ENCODE data around the gene TCAP.

Gene TCAP

GRCh38 chr17:39671651-39672521 is 6.7 kb downstream of the TCAP start:
- TF ChIP-seq CTCF (IDR thresholded peaks at IDR 0.05; ENCODE audit: borderline replicate concordance, control extremely low read depth, extremely low read depth, insufficient read depth, missing control alignments) = peak; percentile 35
- in situ Hi-C loops (cut with MboI; ENCODE audit: low sequenced_read_pairs, unreplicated experiment) = no loop called here
- no peak for DNase-seq (ENCODE audit: low spot score)

- no peak for DNase-seq (ENCODE audit: low spot score)
- in situ Hi-C loops (cut with MboI; ENCODE audit: low sequenced_read_pairs, unreplicated experiment) = no loop called here
- no peak for TF ChIP-seq CTCF (IDR thresholded peaks at IDR 0.05; ENCODE audit: borderline replicate concordance, control extremely low read depth, extremely low read depth, insufficient read depth, missing control alignments)
Observed at GRCh38 chr17:39672522-39673334, 7.6 kb downstream of the TCAP start.

- TF ChIP-seq CTCF (IDR thresholded peaks at IDR 0.05; ENCODE audit: borderline replicate concordance, control extremely low read depth, extremely low read depth, insufficient read depth, missing control alignments) = no peak
- no peak for DNase-seq (ENCODE audit: low spot score)
- in situ Hi-C loops (cut with MboI; ENCODE audit: low sequenced_read_pairs, unreplicated experiment) = no loop called here
Observed at GRCh38 chr17:39673335-39674081, 8.4 kb downstream of the TCAP start.

- TF ChIP-seq CTCF (IDR thresholded peaks at IDR 0.05; ENCODE audit: borderline replicate concordance, control extremely low read depth, extremely low read depth, insufficient read depth, missing control alignments) = no peak
- in situ Hi-C loops (cut with MboI; ENCODE audit: low sequenced_read_pairs, unreplicated experiment) = no loop called here
Observed at GRCh38 chr17:39674179-39674578, 9.0 kb downstream of the TCAP start.

GRCh38 chr17:39674702-39675389 is 9.7 kb downstream of the TCAP start:
- in situ Hi-C loops (cut with MboI; ENCODE audit: low sequenced_read_pairs, unreplicated experiment) = no loop called here
- DNase-seq (ENCODE audit: low spot score) = no peak

More at GRCh38 chr17:39674179-39674578, 9.0 kb downstream of the TCAP start:
- no peak for DNase-seq (ENCODE audit: low spot score)

More at GRCh38 chr17:39674702-39675389, 9.7 kb downstream of the TCAP start:
- TF ChIP-seq CTCF (IDR thresholded peaks at IDR 0.05; ENCODE audit: borderline replicate concordance, control extremely low read depth, extremely low read depth, insufficient read depth, missing control alignments) = no peak
